H9 (cell line): ENCODE measurements around the gene VSTM2L. TPM values are rescaled to one million over a fixed set of nuclear protein-coding genes. Genes with fewer than 3 reads are reported as not detected.

ENCODE experiments used
- DNase-seq: peaks from one replicate; pipeline ENCODE4 v3.0.0-alpha.2; 2017
- H2AFZ ChIP-seq: one replicate; pipeline ENCODE4 v1.6.1; 2013; ENCODE audit warnings: mild to moderate bottlenecking, low read length, control low read depth, moderate library complexity
- H2AK5ac ChIP-seq: 2 replicates; pipeline ENCODE4 v1.6.1; 2013; ENCODE audit warnings: low read length, control low read depth, mixed read lengths; ENCODE audit not compliant: insufficient read length
- H2BK120ac ChIP-seq: one replicate; pipeline ENCODE4 v1.6.1; 2013; ENCODE audit warnings: low read depth, mild to moderate bottlenecking, low read length, control low read depth, inconsistent platforms; ENCODE audit not compliant: poor library complexity, severe bottlenecking
- H2BK12ac ChIP-seq: 2 replicates; pipeline ENCODE4 v1.6.1; 2013; ENCODE audit warnings: low read length, control low read depth, mixed read lengths, low read depth; ENCODE audit not compliant: insufficient read length
- H2BK15ac ChIP-seq: 2 replicates; pipeline ENCODE4 v1.6.1; 2013; ENCODE audit warnings: low read depth, low read length, control low read depth
- H2BK20ac ChIP-seq: one replicate; pipeline ENCODE4 v1.6.1; 2013; ENCODE audit warnings: low read depth, mild to moderate bottlenecking, low read length, control low read depth, inconsistent platforms; ENCODE audit not compliant: poor library complexity, severe bottlenecking
- H2BK5ac ChIP-seq: 2 replicates; pipeline ENCODE4 v1.6.1; 2013; ENCODE audit warnings: low read length, control low read depth, mixed read lengths; ENCODE audit not compliant: insufficient read length
- H3K14ac ChIP-seq: 2 replicates; pipeline ENCODE4 v1.6.1; 2013; ENCODE audit warnings: low read length, control low read depth; ENCODE audit not compliant: insufficient read depth
- H3K18ac ChIP-seq: 2 replicates; pipeline ENCODE4 v1.6.1; 2013; ENCODE audit warnings: low read depth, mild to moderate bottlenecking, mixed read lengths, low read length, control low read depth; ENCODE audit not compliant: insufficient read length
- H3K23ac ChIP-seq: 2 replicates; pipeline ENCODE4 v1.6.1; 2013; ENCODE audit warnings: low read length, control low read depth, mixed read lengths, low read depth; ENCODE audit not compliant: insufficient read length
- H3K23me2 ChIP-seq: 2 replicates; pipeline ENCODE4 v1.6.1; 2013; ENCODE audit warnings: low read depth, mild to moderate bottlenecking, mixed read lengths, low read length, control low read depth; ENCODE audit not compliant: insufficient read length, poor library complexity, severe bottlenecking
- H3K27ac ChIP-seq: 2 replicates; pipeline ENCODE4 v1.5.1; 2013; ENCODE audit warnings: low read length, control low read depth, mixed read lengths, low read depth; ENCODE audit not compliant: insufficient read length
- H3K27me3 ChIP-seq: 2 replicates; pipeline ENCODE4 v1.6.1; 2013; ENCODE audit warnings: low read length, control low read depth, inconsistent platforms; ENCODE audit not compliant: insufficient read depth
- H3K4ac ChIP-seq: 2 replicates; pipeline ENCODE4 v1.6.1; 2013; ENCODE audit warnings: low read depth, mild to moderate bottlenecking, control low read depth, inconsistent platforms, low read length, moderate library complexity
- H3K4me1 ChIP-seq: 2 replicates; pipeline ENCODE4 v1.6.1; 2013; ENCODE audit warnings: low read length, control low read depth, inconsistent platforms; ENCODE audit not compliant: insufficient read depth
- H3K4me2 ChIP-seq: 2 replicates; pipeline ENCODE4 v1.6.1; 2013; ENCODE audit warnings: low read length, control low read depth, mixed read lengths; ENCODE audit not compliant: insufficient read length, insufficient read depth
- H3K56ac ChIP-seq: 2 replicates; pipeline ENCODE4 v1.6.1; 2013; ENCODE audit warnings: low read depth, mild to moderate bottlenecking, mixed read lengths, low read length, control low read depth; ENCODE audit not compliant: insufficient read length
- H3K79me1 ChIP-seq: 2 replicates; pipeline ENCODE4 v1.6.1; 2013; ENCODE audit warnings: low read depth, mild to moderate bottlenecking, moderate library complexity, low read length, control low read depth, inconsistent platforms; ENCODE audit not compliant: insufficient read depth, poor library complexity, severe bottlenecking
- H3K79me2 ChIP-seq: 2 replicates; pipeline ENCODE4 v1.6.1; 2013; ENCODE audit warnings: low read length, control low read depth, inconsistent platforms; ENCODE audit not compliant: insufficient read depth
- H3K9ac ChIP-seq: 2 replicates; pipeline ENCODE4 v1.6.1; 2013; ENCODE audit warnings: low read length, control low read depth, mixed read lengths; ENCODE audit not compliant: insufficient read length; ENCODE audit errors: extremely low read depth
- H3K9me3 ChIP-seq: one replicate; pipeline ENCODE4 v1.6.1; 2013; ENCODE audit warnings: low read depth, low read length, inconsistent platforms; ENCODE audit not compliant: control insufficient read depth
- H3T11ph ChIP-seq: one replicate; pipeline ENCODE4 v1.6.1; 2013; ENCODE audit warnings: mild to moderate bottlenecking, low read length, control low read depth, inconsistent platforms
- H4K20me1 ChIP-seq: one replicate; pipeline ENCODE4 v1.6.1; 2013; ENCODE audit not compliant: control insufficient read depth, insufficient read length, insufficient read depth
- H4K5ac ChIP-seq: 2 replicates; pipeline ENCODE4 v1.6.1; 2013; ENCODE audit warnings: low read depth, mild to moderate bottlenecking, mixed read lengths, low read length, control low read depth; ENCODE audit not compliant: insufficient read length
- H4K8ac ChIP-seq: replicated peaks from 2 replicates; pipeline ENCODE4 v1.6.1; 2013; ENCODE audit warnings: low read length, control low read depth, mixed read lengths, low read depth; ENCODE audit not compliant: insufficient read length
- H4K91ac ChIP-seq: 2 replicates; pipeline ENCODE4 v1.6.1; 2013; ENCODE audit warnings: low read depth, mild to moderate bottlenecking, moderate library complexity, mixed read lengths, low read length, control low read depth; ENCODE audit not compliant: insufficient read length
- H3K27ac Mint-ChIP-seq, 3 experiments: 2 replicates in 2 of 3; 3 replicates in 1 of 3; pipeline ENCODE4 v1.8.0; 2020 to 2021; ENCODE audit warnings: mixed read lengths in 3 of 3, mild to moderate bottlenecking in 1 of 3, moderate library complexity in 1 of 3
- H3K27me3 Mint-ChIP-seq: 2 replicates; pipeline ENCODE4 v1.8.0; 2021; ENCODE audit warnings: low read depth, mild to moderate bottlenecking, moderate library complexity, mixed read lengths
- H3K36me3 Mint-ChIP-seq, 3 experiments: 2 replicates in 2 of 3; 3 replicates in 1 of 3; pipeline ENCODE4 v1.8.0; 2020 to 2021; ENCODE audit warnings: low read depth in 3 of 3, mixed read lengths in 3 of 3; ENCODE audit not compliant: insufficient read depth in 1 of 3
- H3K4me1 Mint-ChIP-seq, 2 experiments: 2 replicates each; pipeline ENCODE4 v1.8.0; 2020; ENCODE audit warnings: mixed read lengths in 2 of 2
- H3K4me3 Mint-ChIP-seq, 2 experiments: 2 replicates in 1 of 2; 3 replicates in 1 of 2; pipeline ENCODE4 v1.8.0; 2020 to 2021; ENCODE audit warnings: mild to moderate bottlenecking in 2 of 2, mixed read lengths in 2 of 2, moderate library complexity in 1 of 2
- H3K9me3 Mint-ChIP-seq, 2 experiments: 2 replicates in 1 of 2; 3 replicates in 1 of 2; pipeline ENCODE4 v1.8.0; 2020; ENCODE audit warnings: mild to moderate bottlenecking in 2 of 2, mixed read lengths in 2 of 2, moderate library complexity in 1 of 2
- CTCF ChIP-seq: fragments of 200-600 bp; sonication (generic); conservative IDR thresholded peaks from 3 replicates; pipeline ENCODE4 v1.8.0; 2021; ENCODE audit warnings: antibody characterized with exemption, mild to moderate bottlenecking
- WGBS: extraction: QIAGEN DNeasy Blood & Tissue Kit; methylation state at CpG from one replicate; pipeline ENCODE4 v1.1.7; 2013; ENCODE audit warnings: missing lambda C conversion rate, low lambda C conversion rate, mixed read lengths; ENCODE audit not compliant: insufficient read length; ENCODE audit errors: extremely low coverage; 5-methylcytosine and 5-hydroxymethylcytosine counted together
- total RNA-seq: library from RNA; stranded (reverse); gene quantifications from 2 replicates; pipeline ENCODE4 v1.2.1, GENCODE V29; 2021

Gene VSTM2L
- total RNA-seq, 1 experiment from 2014 or later: 2.1 TPM

- Histone ChIP-seq H3K23ac (no peak overlapping the region), H3K4me1 (peaks cover 2% of the 10 kb centered on the region; the same call in 1 of the 2 replicates), H2BK15ac (no peak overlapping the region), H3K56ac (no peak overlapping the region), H3T11ph (no peak overlapping the region), H4K5ac (no peak overlapping the region), H3K9ac (no peak overlapping the region), H3K27me3 (no peaks in the 10 kb centered on the region), H2AFZ (no peak overlapping the region), H3K4ac (no peak overlapping the region), H2BK5ac (no peak overlapping the region), H3K9me3 (no peaks in the 10 kb centered on the region), H3K4me2 (no peak overlapping the region), H2BK20ac (no peak overlapping the region), H3K23me2 (no peaks in the 10 kb centered on the region), H3K79me1 (no peaks in the 10 kb centered on the region), H3K14ac (no peak overlapping the region), H3K18ac (no peak overlapping the region), H4K8ac (no peak overlapping the region), H4K91ac (no peak overlapping the region), H2AK5ac (no peak overlapping the region), H4K20me1 (no peaks in the 10 kb centered on the region), H3K27ac (no peak overlapping the region), H2BK120ac (no peak overlapping the region), H2BK12ac (no peak overlapping the region), H3K79me2 (no peaks in the 10 kb centered on the region)
- Mint-ChIP-seq H3K4me1 (peaks cover 19 to 55% of the 10 kb centered on the region in 2 experiments), H3K27me3 (peaks cover 1% of the 10 kb centered on the region), H3K36me3 (no peaks in the 10 kb centered on the region), H3K4me3 (no peak overlapping the region), H3K27ac (peak overlapping the region in 2 of 3 experiments; percentile 18 to 28; a peak in 3 of 7 replicates), H3K9me3 (no peaks in the 10 kb centered on the region)
- no peak for TF ChIP-seq CTCF
- no CpG with 5 or more reads among the region's 15 CpGs for WGBS
- no peak for DNase-seq
These were observed 31.1 kb downstream of the VSTM2L start for GRCh38 chr20:37933786-37934633.
